Gastroesophageal sphincter (tissue), 4 donors: Measurements from ENCODE around the gene SND1. TPM values are rescaled to one million over a fixed set of nuclear protein-coding genes. Genes with fewer than 3 reads are reported as not detected.

Experiments
- ATAC-seq: fragments of 150-250 bp; one replicate; pipeline ENCODE4 v1.9.1; 2016; ENCODE audit warnings: mild to moderate bottlenecking, moderate library complexity
- H3K27ac ChIP-seq, 4 donors: fragments of 200-600 bp; sonication (generic) in 3 of 4; 1 replicate in 3 of 4; 2 replicates in 1 of 4; pipeline ENCODE4 v1.5.1; 2016 to 2019
- H3K27me3 ChIP-seq: fragments of 200-600 bp; sonication (generic); one replicate; pipeline ENCODE4 v1.5.1; 2019
- H3K36me3 ChIP-seq, 2 donors: fragments of 200-600 bp; sonication (generic); one replicate each; pipeline ENCODE4 v1.5.1; 2019; ENCODE audit warnings: control low read depth in 1 of 2
- H3K4me1 ChIP-seq, 3 donors: fragments of 200-600 bp; sonication (generic); 1 replicate in 2 of 3; 2 replicates in 1 of 3; pipeline ENCODE4 v1.5.1; 2016 to 2019; ENCODE audit warnings: control low read depth in 2 of 3
- H3K4me3 ChIP-seq, 2 donors: fragments of 200-600 bp; sonication (generic); one replicate each; pipeline ENCODE4 v1.5.1; 2019; ENCODE audit warnings: mild to moderate bottlenecking in 1 of 2, moderate library complexity in 1 of 2
- H3K9me3 ChIP-seq, 3 donors: fragments of 200-600 bp; sonication (generic); one replicate each; pipeline ENCODE4 v1.5.1; 2017 to 2019; ENCODE audit warnings: control low read depth in 2 of 3
- EP300 ChIP-seq: sonication (generic); formaldehyde crosslinking; IDR thresholded peaks from one replicate; pipeline ENCODE4 v1.6.1; 2017; ENCODE audit warnings: antibody characterized with exemption, mild to moderate bottlenecking
- POLR2A ChIP-seq, 2 donors: fragments of 450-650 bp; IDR thresholded peaks; one replicate each; pipeline ENCODE4 v1.6.1; 2017; ENCODE audit warnings: antibody characterized with exemption in 2 of 2, mild to moderate bottlenecking in 2 of 2, moderate library complexity in 1 of 2
- POLR2AphosphoS5 ChIP-seq: sonication (generic); formaldehyde crosslinking; IDR thresholded peaks from one replicate; pipeline ENCODE4 v1.6.1; 2017; ENCODE audit warnings: antibody characterized with exemption
- WGBS, 2 donors: methylation state at CpG; one replicate each; pipeline ENCODE4 v1.1.5; 2018; ENCODE audit warnings: low coverage in 1 of 2; 5-methylcytosine and 5-hydroxymethylcytosine counted together
- total RNA-seq, 4 donors: library from RNA; depleted of rRNA; stranded (reverse); fragments of >200 nt; gene quantifications; one replicate each; pipeline ENCODE4 v1.1.0, GENCODE V29; 2016
- TF ChIP-seq, protein P1 (sequence below), 4 experiments: fragments of 200-600 bp in 2 of 4; fragments of 450-650 bp in 2 of 4; sonication (generic) in 1 of 4; IDR thresholded peaks; one replicate each; pipeline ENCODE4 v1.5.1; 2017 to 2019; ENCODE audit warnings: antibody characterized with exemption in 4 of 4, mild to moderate bottlenecking in 2 of 4, moderate library complexity in 2 of 4

SND1 gene
- total RNA-seq, 4 donors from 2014 or later = 97.1 to 119 (median 103) TPM

DNA sequence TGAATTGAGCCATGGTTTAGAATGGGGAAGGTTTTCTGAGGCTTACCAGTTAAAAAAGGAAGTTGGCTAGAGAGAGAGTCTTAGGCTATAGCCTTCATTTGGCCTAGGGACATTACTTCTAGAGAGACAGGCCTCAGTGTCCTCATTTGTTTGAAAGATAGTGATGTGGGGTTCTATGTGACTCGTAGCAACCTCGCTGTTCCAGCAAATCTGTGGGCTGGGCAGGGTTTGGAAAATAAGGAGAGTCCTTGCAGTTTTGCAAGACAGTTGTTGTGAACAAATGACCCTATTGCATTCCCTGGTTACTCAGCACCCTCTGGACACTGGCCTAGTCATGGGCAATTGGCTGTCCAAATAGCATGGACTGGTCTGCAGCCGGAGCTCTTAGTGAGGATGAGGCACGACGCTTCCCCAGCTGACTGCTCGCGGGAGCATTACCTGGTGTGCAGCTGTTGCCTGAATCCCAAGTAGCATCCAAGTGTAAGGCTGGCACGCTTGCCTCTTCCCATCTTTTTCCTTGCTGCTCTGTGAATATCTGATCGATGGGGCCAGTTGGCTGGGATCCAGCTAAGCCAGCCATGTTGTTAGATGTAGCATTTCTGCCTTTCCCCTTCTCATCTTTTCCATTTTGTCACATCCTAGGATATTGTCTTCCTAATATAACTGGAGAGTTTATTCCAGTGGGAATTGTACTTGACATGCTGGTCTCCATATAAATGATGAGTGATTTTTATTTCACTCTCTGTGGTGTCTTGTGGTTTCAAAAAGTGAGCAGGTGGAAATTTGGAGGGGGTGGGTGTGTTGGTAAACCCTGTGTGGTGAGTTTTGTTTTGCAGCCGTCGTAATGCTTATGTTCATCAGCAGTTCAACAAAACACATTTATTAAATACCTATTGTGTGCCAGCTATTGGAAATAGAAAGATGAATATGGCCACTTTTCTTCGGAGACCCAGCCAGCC lies 99.8 kb downstream of the SND1 start:
- Histone ChIP-seq H3K4me1 (peaks cover 0 to 11% (median 0%) of the 10 kb centered on the region in 3 donors), H3K4me3 (no peak overlapping the region), H3K9me3 (no peaks in the 10 kb centered on the region), H3K27ac (no peak overlapping the region), H3K36me3 (no peaks in the 10 kb centered on the region), H3K27me3 (no peaks in the 10 kb centered on the region)
- TF ChIP-seq EP300 (no peak), POLR2AphosphoS5 (no peak), POLR2A (IDR thresholded peaks at IDR 0.05) (no peak)
- TF ChIP-seq, protein P1, sequence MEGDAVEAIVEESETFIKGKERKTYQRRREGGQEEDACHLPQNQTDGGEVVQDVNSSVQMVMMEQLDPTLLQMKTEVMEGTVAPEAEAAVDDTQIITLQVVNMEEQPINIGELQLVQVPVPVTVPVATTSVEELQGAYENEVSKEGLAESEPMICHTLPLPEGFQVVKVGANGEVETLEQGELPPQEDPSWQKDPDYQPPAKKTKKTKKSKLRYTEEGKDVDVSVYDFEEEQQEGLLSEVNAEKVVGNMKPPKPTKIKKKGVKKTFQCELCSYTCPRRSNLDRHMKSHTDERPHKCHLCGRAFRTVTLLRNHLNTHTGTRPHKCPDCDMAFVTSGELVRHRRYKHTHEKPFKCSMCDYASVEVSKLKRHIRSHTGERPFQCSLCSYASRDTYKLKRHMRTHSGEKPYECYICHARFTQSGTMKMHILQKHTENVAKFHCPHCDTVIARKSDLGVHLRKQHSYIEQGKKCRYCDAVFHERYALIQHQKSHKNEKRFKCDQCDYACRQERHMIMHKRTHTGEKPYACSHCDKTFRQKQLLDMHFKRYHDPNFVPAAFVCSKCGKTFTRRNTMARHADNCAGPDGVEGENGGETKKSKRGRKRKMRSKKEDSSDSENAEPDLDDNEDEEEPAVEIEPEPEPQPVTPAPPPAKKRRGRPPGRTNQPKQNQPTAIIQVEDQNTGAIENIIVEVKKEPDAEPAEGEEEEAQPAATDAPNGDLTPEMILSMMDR (IDR thresholded peaks at IDR 0.05) = no peak
- peak; percentile 46 for ATAC-seq
- 75 to 87% methylated on average over 7 to 10 of the region's 12 CpGs for WGBS, 2 donors

DNA sequence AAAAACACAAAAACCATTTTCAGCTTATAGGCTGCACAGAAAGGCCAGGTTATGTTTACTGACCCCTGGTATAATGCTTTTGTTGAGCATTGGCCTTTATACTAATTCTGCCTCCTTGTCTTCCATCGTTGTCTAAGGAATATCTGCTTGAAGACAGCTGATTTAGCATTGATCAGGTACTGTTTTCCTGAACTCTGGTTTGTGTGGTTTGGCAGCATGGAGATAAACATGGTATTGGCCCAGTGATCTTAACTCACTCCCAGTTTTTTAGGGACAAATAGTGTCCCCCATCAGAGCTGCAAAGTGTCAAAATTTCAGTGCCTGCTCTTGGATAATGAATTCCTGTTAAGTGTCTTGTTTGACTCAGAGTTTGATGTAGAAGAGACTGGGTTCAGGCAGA lies 100.8 kb downstream of the SND1 start:
- no peaks in the 10 kb centered on the region for H3K27me3 ChIP-seq
- no peak overlapping the region for H3K27ac ChIP-seq
- WGBS, 2 donors = 64 to 100% methylated on average over 1 of the region's 1 CpG
- no peak overlapping the region for H3K4me3 ChIP-seq
- H3K4me1 ChIP-seq = peaks cover 0 to 11% (median 0%) of the 10 kb centered on the region in 3 donors
- no peaks in the 10 kb centered on the region for H3K36me3 ChIP-seq
- ATAC-seq = no peak
- no peaks in the 10 kb centered on the region for H3K9me3 ChIP-seq
- no peak for TF ChIP-seq EP300

GRCh38 chr7:127754457-127754856 lies 102.5 kb downstream of the SND1 start:
- no peaks in the 10 kb centered on the region for H3K36me3 ChIP-seq
- no peak overlapping the region for H3K27ac ChIP-seq
- H3K4me3 ChIP-seq = no peak overlapping the region
- H3K9me3 ChIP-seq = no peaks in the 10 kb centered on the region
- no peaks in the 10 kb centered on the region for H3K27me3 ChIP-seq
- ATAC-seq = no peak
- H3K4me1 ChIP-seq = peaks cover 0 to 11% (median 0%) of the 10 kb centered on the region in 3 donors
- no peak for TF ChIP-seq POLR2AphosphoS5

DNA sequence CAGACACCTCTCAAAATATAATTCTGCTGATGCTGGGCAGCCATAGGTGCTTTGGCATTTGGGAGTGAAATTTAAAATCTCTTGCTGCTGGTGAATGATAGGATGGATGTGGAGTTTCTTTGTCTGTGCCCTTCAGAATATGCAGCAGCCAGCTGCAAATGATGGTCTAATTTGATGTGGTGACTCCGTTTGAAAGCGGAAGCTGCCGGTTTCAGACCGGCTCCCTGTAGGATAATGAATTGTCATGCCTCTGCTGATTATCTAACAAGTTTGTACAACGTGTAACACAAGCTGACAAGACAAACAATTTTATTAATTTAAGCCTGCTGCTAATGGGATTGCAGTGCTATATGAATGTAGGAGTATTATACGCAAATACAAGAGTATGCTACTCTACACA lies 103.5 kb downstream of the SND1 start:
- WGBS, 2 donors = 84 to 88% methylated on average over 5 to 6 of the region's 6 CpGs
- no peak overlapping the region for H3K4me3 ChIP-seq
- H3K36me3 ChIP-seq = no peaks in the 10 kb centered on the region
- TF ChIP-seq POLR2A (IDR thresholded peaks at IDR 0.05) (no peak), POLR2AphosphoS5 (no peak), EP300 (no peak)
- TF ChIP-seq, protein P1 (IDR thresholded peaks at IDR 0.05) = no peak
- no peak for ATAC-seq
- no peak overlapping the region for H3K27ac ChIP-seq
- no peaks in the 10 kb centered on the region for H3K9me3 ChIP-seq
- H3K27me3 ChIP-seq = no peaks in the 10 kb centered on the region
- H3K4me1 ChIP-seq = peaks cover 0 to 11% (median 0%) of the 10 kb centered on the region in 3 donors

GRCh38 chr7:127755965-127756364 lies 104.0 kb downstream of the SND1 start:
- Histone ChIP-seq H3K27ac (no peak overlapping the region), H3K4me1 (peaks cover 0 to 8% (median 0%) of the 10 kb centered on the region in 3 donors), H3K36me3 (no peaks in the 10 kb centered on the region), H3K4me3 (no peak overlapping the region), H3K27me3 (no peaks in the 10 kb centered on the region), H3K9me3 (no peaks in the 10 kb centered on the region)
- 96 to 97% methylated on average over 2 of the region's 2 CpGs for WGBS, 2 donors
- ATAC-seq = no peak
- TF ChIP-seq EP300 (no peak), POLR2AphosphoS5 (no peak), POLR2A (IDR thresholded peaks at IDR 0.05) (no peak)
- TF ChIP-seq, protein P1 (IDR thresholded peaks at IDR 0.05) = no peak

DNA sequence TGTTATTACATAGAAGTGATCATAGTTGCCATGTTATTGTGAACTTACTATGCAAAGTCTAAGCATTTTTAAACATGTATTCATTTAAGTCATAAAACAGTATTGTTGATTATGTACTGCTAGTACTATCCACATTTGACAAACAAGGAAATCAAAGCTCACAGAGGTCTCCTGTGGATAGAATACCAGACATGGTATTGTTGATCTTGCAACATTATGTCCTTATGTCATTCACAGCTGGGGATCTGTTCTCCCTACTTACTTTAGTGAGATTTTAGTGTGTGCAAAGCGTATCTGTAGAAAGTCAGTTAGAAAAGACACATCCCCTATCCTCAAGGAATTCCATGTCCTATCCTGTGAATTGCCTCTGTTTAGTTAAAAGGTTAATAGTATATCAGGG lies 106.1 kb downstream of the SND1 start:
- 79 to 93% methylated on average over 1 of the region's 1 CpG for WGBS, 2 donors
- Histone ChIP-seq H3K27ac (no peak overlapping the region), H3K4me3 (no peak overlapping the region), H3K27me3 (no peaks in the 10 kb centered on the region), H3K9me3 (no peaks in the 10 kb centered on the region), H3K4me1 (no peaks in the 10 kb centered on the region), H3K36me3 (no peaks in the 10 kb centered on the region)
- TF ChIP-seq, protein P1 (IDR thresholded peaks at IDR 0.05) = no peak
- no peak for TF ChIP-seq POLR2AphosphoS5
- ATAC-seq = no peak
